ENCODE results near the gene GPC3. TPM values are rescaled to one million over a fixed set of nuclear protein-coding genes. Genes with fewer than 3 reads are reported as not detected.

Gene GPC3
- total RNA-seq, 4 donors from 2014 or later = 1.2 to 13.3 (median 8.0) TPM

DNA sequence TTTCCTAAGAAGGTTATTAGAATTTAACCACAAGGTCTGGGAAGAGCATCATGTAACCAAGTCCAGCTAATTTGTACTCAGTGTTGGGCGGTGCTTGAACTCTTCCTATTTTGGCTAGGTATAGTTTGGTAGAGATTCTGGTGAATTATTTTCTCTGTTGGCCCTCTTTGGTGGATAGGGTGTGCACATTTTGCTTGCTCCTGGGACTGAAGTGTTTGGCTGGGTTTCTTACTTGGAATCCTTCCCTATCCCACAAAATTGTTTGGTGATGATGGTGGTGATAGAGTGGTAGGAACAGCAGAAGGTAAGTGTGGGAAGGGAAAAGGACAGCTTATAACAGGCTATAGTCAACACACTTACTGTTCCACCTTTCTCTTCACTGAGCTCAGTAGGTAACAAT lies 375.3 kb downstream of the GPC3 start:
- Histone ChIP-seq H3K4me3 (no peak overlapping the region), H3K9me3 (peaks cover 0 to 11% (median 0%) of the 10 kb centered on the region in 4 donors), H3K4me1 (peaks cover 0 to 19% (median 14%) of the 10 kb centered on the region in 4 donors), H3K36me3 (no peaks in the 10 kb centered on the region), H3K27ac (replicated peaks in 1 of 4) (no peak overlapping the region), H3K27me3 (no peaks in the 10 kb centered on the region)
- no peak for DNase-seq (ENCODE audit: extremely low spot score)
- intact Hi-C loops (cut with DNase I) = no loop called here
- 64% methylated on average over 1 of the region's 1 CpG for WGBS
- no peak for TF ChIP-seq CTCF (IDR thresholded peaks at IDR 0.05)
- no peak for TF ChIP-seq EP300 (IDR thresholded peaks at IDR 0.05)
- no peak for TF ChIP-seq POLR2A (IDR thresholded peaks at IDR 0.05; ENCODE audit: low read depth)
- no peak for TF ChIP-seq POLR2AphosphoS5 (IDR thresholded peaks at IDR 0.05)

DNA sequence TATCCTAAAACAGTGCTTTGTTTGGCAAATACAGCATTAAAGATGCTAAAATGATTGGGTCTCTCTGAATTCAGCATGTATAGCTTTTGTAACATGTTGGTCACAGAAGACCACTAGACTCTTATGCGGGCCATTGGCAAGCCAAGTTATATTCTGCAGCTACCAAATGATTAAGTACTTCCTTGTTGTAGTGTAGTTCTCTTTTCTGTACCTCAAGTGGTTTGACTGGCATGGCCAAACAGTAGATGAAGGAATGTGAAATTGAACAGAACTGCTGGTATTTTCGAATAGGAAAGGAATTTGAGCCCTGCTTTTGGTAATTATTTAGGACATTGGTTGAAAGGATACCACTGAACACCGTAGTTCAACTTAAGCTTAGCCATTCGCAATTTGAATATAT lies 376.2 kb downstream of the GPC3 start:
- TF ChIP-seq CTCF (IDR thresholded peaks at IDR 0.05) = no peak
- TF ChIP-seq POLR2A (IDR thresholded peaks at IDR 0.05; ENCODE audit: low read depth) = no peak
- TF ChIP-seq EP300 (IDR thresholded peaks at IDR 0.05) = no peak
- TF ChIP-seq POLR2AphosphoS5 (IDR thresholded peaks at IDR 0.05) = no peak
- Histone ChIP-seq H3K9me3 (peaks cover 0 to 3% (median 0%) of the 10 kb centered on the region in 4 donors), H3K27me3 (no peaks in the 10 kb centered on the region), H3K36me3 (no peaks in the 10 kb centered on the region), H3K4me3 (no peak overlapping the region), H3K4me1 (peaks cover 0 to 19% (median 14%) of the 10 kb centered on the region in 4 donors), H3K27ac (replicated peaks in 1 of 4) (no peak overlapping the region)
- intact Hi-C loops (cut with DNase I) = no loop called here
- WGBS = 65% methylated on average over 4 of the region's 4 CpGs
- no peak for DNase-seq (ENCODE audit: extremely low spot score)

DNA sequence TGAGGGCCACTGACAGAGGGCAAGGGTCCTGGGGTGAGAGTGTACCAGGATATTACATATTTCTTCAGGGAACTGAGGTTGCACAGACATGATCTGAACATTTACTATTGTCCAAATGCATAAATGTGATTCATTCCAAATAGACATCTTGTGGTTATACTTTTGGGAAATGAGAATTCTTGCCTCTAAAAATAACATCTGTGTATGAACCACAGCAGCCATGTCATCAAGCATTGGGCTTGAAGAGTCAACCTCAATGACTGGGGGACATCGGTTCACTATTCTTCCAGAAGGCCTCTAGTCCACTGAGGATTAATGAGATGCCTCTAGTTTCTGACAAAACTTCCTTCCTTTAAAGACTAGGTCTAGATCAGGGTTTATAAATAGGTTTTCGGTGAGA lies 377.0 kb downstream of the GPC3 start:
- Histone ChIP-seq H3K27ac (replicated peaks in 1 of 4) (no peak overlapping the region), H3K4me3 (no peak overlapping the region), H3K27me3 (no peaks in the 10 kb centered on the region), H3K9me3 (no peaks in the 10 kb centered on the region), H3K36me3 (no peaks in the 10 kb centered on the region), H3K4me1 (peaks cover 0 to 19% (median 14%) of the 10 kb centered on the region in 4 donors)
- TF ChIP-seq POLR2AphosphoS5 (IDR thresholded peaks at IDR 0.05) (no peak), EP300 (IDR thresholded peaks at IDR 0.05) (no peak), POLR2A (IDR thresholded peaks at IDR 0.05; ENCODE audit: low read depth) (no peak)
- WGBS = 72% methylated on average over 2 of the region's 2 CpGs
- DNase-seq (ENCODE audit: extremely low spot score) = no peak
- intact Hi-C loops (cut with DNase I) = no loop called here

DNA sequence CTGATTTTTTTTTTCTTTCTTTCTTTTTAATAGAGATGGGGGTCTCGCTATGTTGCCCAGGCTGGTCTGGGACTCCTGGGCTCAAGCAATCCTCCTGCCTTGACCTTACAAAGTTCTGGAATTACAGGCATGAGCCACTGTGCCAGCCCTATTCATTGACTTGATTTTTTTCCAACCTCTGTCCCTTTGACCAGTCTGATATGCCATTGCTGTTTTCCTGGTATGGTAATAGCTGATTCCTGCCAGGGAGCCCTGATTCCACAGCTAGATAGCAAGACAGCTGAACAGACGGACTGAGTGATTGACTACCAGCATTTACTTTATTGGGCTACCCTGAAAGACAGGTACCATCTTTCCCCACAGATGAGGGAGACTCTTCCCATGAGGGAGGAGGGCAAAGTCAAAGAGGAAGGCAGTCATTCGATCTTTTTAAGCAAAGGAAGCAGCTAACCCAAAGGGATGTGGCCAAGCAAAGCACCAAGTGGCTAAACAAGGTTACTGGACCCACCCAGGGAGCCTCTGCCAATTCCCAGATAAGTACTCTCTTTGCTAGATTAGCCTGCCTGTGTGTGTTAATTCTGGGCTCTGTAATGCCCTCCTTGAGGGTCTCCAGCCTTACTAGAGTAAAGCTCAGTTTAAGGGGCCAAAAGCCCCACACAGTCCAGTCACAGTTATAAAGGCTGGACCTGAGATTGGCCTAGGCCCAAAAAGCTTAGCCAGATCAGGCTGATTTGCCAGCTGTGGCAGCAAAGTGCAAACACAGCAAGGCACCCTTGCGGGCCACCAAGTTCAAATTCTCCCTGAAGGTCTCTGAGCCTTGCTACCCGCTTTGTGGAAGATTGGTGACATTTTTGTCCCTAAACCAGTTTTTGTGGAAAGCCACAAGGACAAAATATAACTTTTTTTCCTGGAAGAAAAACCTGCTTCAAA lies 377.7 kb downstream of the GPC3 start:
- H3K4me3 ChIP-seq = no peak overlapping the region
- intact Hi-C loops (cut with DNase I) = no loop called here
- H3K4me1 ChIP-seq = peaks cover 0 to 19% (median 14%) of the 10 kb centered on the region in 4 donors
- DNase-seq (ENCODE audit: extremely low spot score) = no peak
- no peaks in the 10 kb centered on the region for H3K36me3 ChIP-seq
- H3K27me3 ChIP-seq = no peaks in the 10 kb centered on the region
- H3K9me3 ChIP-seq = no peaks in the 10 kb centered on the region
- H3K27ac ChIP-seq (replicated peaks in 1 of 4) = no peak overlapping the region
- TF ChIP-seq POLR2A (IDR thresholded peaks at IDR 0.05; ENCODE audit: low read depth) (no peak), POLR2AphosphoS5 (IDR thresholded peaks at IDR 0.05) (no peak), CTCF (IDR thresholded peaks at IDR 0.05) (no peak)
- WGBS = 64% methylated on average over 5 of the region's 5 CpGs

DNA sequence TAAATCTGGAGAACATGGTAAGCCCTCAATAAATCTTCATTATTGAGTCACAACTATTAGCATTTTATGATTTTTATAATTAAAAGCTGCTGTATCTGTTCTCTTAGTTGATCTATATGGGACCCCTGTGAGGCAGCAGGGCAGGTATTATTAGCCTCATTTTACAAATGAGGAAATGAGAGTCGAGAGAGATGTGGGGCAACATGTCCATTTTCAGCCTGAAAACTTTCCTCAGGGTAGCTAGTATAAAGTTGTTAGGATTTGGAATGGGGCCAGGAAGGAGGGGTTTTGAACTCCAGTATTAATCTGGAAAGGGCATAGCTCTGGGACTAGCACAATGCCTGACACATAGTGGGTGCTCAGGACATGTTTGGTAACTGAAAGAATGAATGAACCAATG lies 378.4 kb downstream of the GPC3 start:
- no peak for TF ChIP-seq POLR2A (IDR thresholded peaks at IDR 0.05; ENCODE audit: low read depth)
- no peak for TF ChIP-seq CTCF (IDR thresholded peaks at IDR 0.05)
- TF ChIP-seq POLR2AphosphoS5 (IDR thresholded peaks at IDR 0.05) = no peak
- TF ChIP-seq EP300 (IDR thresholded peaks at IDR 0.05) = no peak
- intact Hi-C loops (cut with DNase I) = no loop called here
- no peaks in the 10 kb centered on the region for H3K9me3 ChIP-seq
- no peaks in the 10 kb centered on the region for H3K27me3 ChIP-seq
- no peaks in the 10 kb centered on the region for H3K36me3 ChIP-seq
- H3K27ac ChIP-seq (replicated peaks in 1 of 4) = no peak overlapping the region
- WGBS = 75% methylated on average over 1 of the region's 1 CpG
- H3K4me1 ChIP-seq = peaks cover 0 to 19% (median 14%) of the 10 kb centered on the region in 4 donors
- H3K4me3 ChIP-seq = no peak overlapping the region
- DNase-seq (ENCODE audit: extremely low spot score) = no peak

Measured in esophagus muscularis mucosa (tissue), 4 donors.